ENCODE measurements around the gene WIPF1.

DNA sequence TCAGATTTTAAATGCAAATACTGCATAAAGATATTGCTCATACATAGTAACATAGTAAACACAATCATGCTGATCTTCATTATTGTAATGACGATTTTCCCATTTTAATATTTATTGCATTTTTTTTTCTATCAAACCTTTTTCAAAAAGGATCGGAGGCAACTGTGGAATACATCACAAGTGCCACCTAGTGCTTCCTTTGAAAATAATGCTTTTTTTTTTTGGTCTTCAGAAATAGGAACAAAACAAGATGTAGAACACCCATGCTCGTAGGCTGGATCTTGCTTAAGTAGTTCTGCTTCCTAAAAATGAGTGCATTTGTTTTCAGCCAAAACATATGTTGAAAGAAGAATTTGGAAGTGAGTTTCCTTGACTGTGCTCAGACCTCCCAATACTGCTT is 75.1 kb downstream of the WIPF1 start:
- TF ChIP-seq, protein P1, sequence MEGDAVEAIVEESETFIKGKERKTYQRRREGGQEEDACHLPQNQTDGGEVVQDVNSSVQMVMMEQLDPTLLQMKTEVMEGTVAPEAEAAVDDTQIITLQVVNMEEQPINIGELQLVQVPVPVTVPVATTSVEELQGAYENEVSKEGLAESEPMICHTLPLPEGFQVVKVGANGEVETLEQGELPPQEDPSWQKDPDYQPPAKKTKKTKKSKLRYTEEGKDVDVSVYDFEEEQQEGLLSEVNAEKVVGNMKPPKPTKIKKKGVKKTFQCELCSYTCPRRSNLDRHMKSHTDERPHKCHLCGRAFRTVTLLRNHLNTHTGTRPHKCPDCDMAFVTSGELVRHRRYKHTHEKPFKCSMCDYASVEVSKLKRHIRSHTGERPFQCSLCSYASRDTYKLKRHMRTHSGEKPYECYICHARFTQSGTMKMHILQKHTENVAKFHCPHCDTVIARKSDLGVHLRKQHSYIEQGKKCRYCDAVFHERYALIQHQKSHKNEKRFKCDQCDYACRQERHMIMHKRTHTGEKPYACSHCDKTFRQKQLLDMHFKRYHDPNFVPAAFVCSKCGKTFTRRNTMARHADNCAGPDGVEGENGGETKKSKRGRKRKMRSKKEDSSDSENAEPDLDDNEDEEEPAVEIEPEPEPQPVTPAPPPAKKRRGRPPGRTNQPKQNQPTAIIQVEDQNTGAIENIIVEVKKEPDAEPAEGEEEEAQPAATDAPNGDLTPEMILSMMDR (IDR thresholded peaks at IDR 0.05), result peak in 2 of 4 experiments; percentile 16 to 31
- TF ChIP-seq POLR2A (IDR thresholded peaks at IDR 0.05), result no peak
- no peak for TF ChIP-seq EP300 (IDR thresholded peaks at IDR 0.05)
- no peak for TF ChIP-seq POLR2AphosphoS5 (IDR thresholded peaks at IDR 0.05)
